GM19025 (cell line): ENCODE results near the gene SOHLH1.

Experiments used
- ATAC-seq: cut with Tn5 transposase; IDR thresholded peaks from one replicate; pipeline ENCODE4 v1.9.1; 2021; ENCODE audit warnings: mild to moderate bottlenecking, low read depth, moderate library complexity; ENCODE audit not compliant: unreplicated experiment

SOHLH1 gene

GRCh38 chr9:135699440-135699839 lies at the start of gene SOHLH1:
TSS of gene SOHLH1 (minus strand) at chr9:135699481. CDS start at chr9:135699467, 14 bp downstream.
- ATAC-seq: no peak

- no peak for ATAC-seq
These were observed 49.4 kb upstream of the SOHLH1 start for GRCh38 chr9:135748676-135749075.

- ATAC-seq: no peak
These were observed 48.0 kb upstream of the SOHLH1 start for GRCh38 chr9:135747311-135747710.

GRCh38 chr9:135746565-135746964 lies 47.3 kb upstream of the SOHLH1 start:
- ATAC-seq: no peak

GRCh38 chr9:135745686-135746324 lies 46.5 kb upstream of the SOHLH1 start:
- ATAC-seq: no peak

GRCh38 chr9:135745189-135745588 lies 45.9 kb upstream of the SOHLH1 start:
- no peak for ATAC-seq

- no peak for ATAC-seq
These were observed 45.2 kb upstream of the SOHLH1 start for GRCh38 chr9:135744333-135745070.

GRCh38 chr9:135743546-135744332 lies 44.5 kb upstream of the SOHLH1 start:
- ATAC-seq: no peak

GRCh38 chr9:135743021-135743420 lies 43.7 kb upstream of the SOHLH1 start:
- ATAC-seq: no peak

- ATAC-seq: no peak
These were observed 42.3 kb upstream of the SOHLH1 start for GRCh38 chr9:135741276-135742219.

GRCh38 chr9:135739271-135740220 lies 40.3 kb upstream of the SOHLH1 start:
- no peak for ATAC-seq

- no peak for ATAC-seq
These were observed 38.7 kb upstream of the SOHLH1 start for GRCh38 chr9:135737840-135738521.

- no peak for ATAC-seq
These were observed 37.9 kb upstream of the SOHLH1 start for GRCh38 chr9:135736979-135737839.

GRCh38 chr9:135736272-135736978 lies 37.1 kb upstream of the SOHLH1 start:
- ATAC-seq: no peak

GRCh38 chr9:135734616-135735144 lies 35.4 kb upstream of the SOHLH1 start:
- ATAC-seq: no peak

GRCh38 chr9:135732569-135733257 lies 33.4 kb upstream of the SOHLH1 start:
- no peak for ATAC-seq
